ENCODE measurements around the gene RANBP1.

DNA sequence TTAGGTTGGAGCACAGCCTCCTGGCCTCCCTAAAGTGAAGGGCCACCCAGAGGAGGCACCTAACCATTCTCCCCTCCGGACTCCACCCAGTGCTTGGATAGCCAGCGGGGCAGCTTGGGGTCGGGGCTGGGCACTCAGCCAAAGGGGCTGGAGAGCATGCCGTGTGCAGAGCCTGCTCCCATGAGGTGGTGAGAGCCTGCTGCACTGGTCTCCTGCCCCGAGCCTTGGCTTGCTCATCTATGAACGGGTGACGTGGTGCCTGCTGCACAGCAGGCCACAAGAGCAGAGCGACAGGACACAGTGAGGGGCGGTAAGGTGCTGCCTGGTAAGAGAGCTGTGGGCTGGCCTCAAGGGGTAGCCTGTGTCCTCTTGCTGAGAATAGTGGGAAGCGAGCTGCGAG lies 49.0 kb downstream of the RANBP1 start:
- TF ChIP-seq CTCF (conservative IDR thresholded peaks at IDR 0.05; ENCODE audit: low read length): no peak
- TF ChIP-seq EZH2phosphoT487 (IDR thresholded peaks at IDR 0.05; ENCODE audit: borderline replicate concordance): no peak
